Measurements from ENCODE around the gene CLDN3.
A peak's percentile ranks its signal among the peaks of the same experiment; 100 is the strongest.

Gene CLDN3

GRCh38 chr7:73766556-73767229 lies 3.4 kb downstream of the CLDN3 start:
- no peak for TF ChIP-seq EZH2phosphoT487 (IDR thresholded peaks at IDR 0.05; ENCODE audit: low read length)
- TF ChIP-seq EZH2 (optimal IDR thresholded peaks at IDR 0.05; ENCODE audit: low read depth, low read length): no peak
- TF ChIP-seq CTCF (IDR thresholded peaks at IDR 0.05; ENCODE audit: low read length): no peak
- Histone ChIP-seq H3K4me1 (ENCODE audit: low read length) (peaks cover 11% of the 10 kb centered on the region), H3K4me3 (ENCODE audit: low read length) (peak overlapping the region; percentile 23; the same call in 1 of the 2 replicates), H3K79me2 (ENCODE audit: low read length) (no peaks in the 10 kb centered on the region), H3F3A (ENCODE audit: insufficient read depth, low read length) (peaks cover 14% of the 10 kb centered on the region), H3K9me3 (replicated peaks; ENCODE audit: insufficient read depth, low read length) (no peaks in the 10 kb centered on the region), H4K20me1 (ENCODE audit: insufficient read depth, low read length) (no peaks in the 10 kb centered on the region), H3K27me3 (replicated peaks; ENCODE audit: insufficient read depth, low read length) (no peaks in the 10 kb centered on the region), H3K27ac (ENCODE audit: low read length) (peak overlapping the region; percentile 68), H3K36me3 (replicated peaks; ENCODE audit: insufficient read depth, low read length) (no peaks in the 10 kb centered on the region), H3K4me2 (ENCODE audit: low read depth, low read length) (peak overlapping the region; percentile 40), H2AFZ (ENCODE audit: low read length) (no peak overlapping the region), H3K9ac (ENCODE audit: low read length) (peak overlapping the region; percentile 28; the same call in 1 of the 2 replicates), H3K9me2 (replicated peaks; ENCODE audit: insufficient read depth, low read length) (no peaks in the 10 kb centered on the region)
- peak; percentile 80 for DNase-seq

- no peaks in the 10 kb centered on the region for H3K27me3 ChIP-seq (replicated peaks; ENCODE audit: insufficient read depth, low read length)
- H4K20me1 ChIP-seq (ENCODE audit: insufficient read depth, low read length): no peaks in the 10 kb centered on the region
- no peaks in the 10 kb centered on the region for H3K79me2 ChIP-seq (ENCODE audit: low read length)
- no peak overlapping the region for H3K4me2 ChIP-seq (ENCODE audit: low read depth, low read length)
- TF ChIP-seq CTCF (IDR thresholded peaks at IDR 0.05; ENCODE audit: low read length) (no peak), EZH2 (optimal IDR thresholded peaks at IDR 0.05; ENCODE audit: low read depth, low read length) (no peak), EZH2phosphoT487 (IDR thresholded peaks at IDR 0.05; ENCODE audit: low read length) (no peak)
- no peaks in the 10 kb centered on the region for H3K9me2 ChIP-seq (replicated peaks; ENCODE audit: insufficient read depth, low read length)
- H3K36me3 ChIP-seq (replicated peaks; ENCODE audit: insufficient read depth, low read length): no peaks in the 10 kb centered on the region
- H3K9me3 ChIP-seq (replicated peaks; ENCODE audit: insufficient read depth, low read length): no peaks in the 10 kb centered on the region
- H3K9ac ChIP-seq (ENCODE audit: low read length): no peak overlapping the region
- no peak for DNase-seq
- no peak overlapping the region for H3K27ac ChIP-seq (ENCODE audit: low read length)
- no peak overlapping the region for H2AFZ ChIP-seq (ENCODE audit: low read length)
- no peak overlapping the region for H3K4me3 ChIP-seq (ENCODE audit: low read length)
- H3K4me1 ChIP-seq (ENCODE audit: low read length): peaks cover 6% of the 10 kb centered on the region
- H3F3A ChIP-seq (ENCODE audit: insufficient read depth, low read length): peaks cover 12% of the 10 kb centered on the region
These were observed 7.4 kb downstream of the CLDN3 start for GRCh38 chr7:73762659-73762999.

- Histone ChIP-seq H3K27ac (ENCODE audit: low read length) (no peak overlapping the region), H3K9me3 (replicated peaks; ENCODE audit: insufficient read depth, low read length) (no peaks in the 10 kb centered on the region), H3K36me3 (replicated peaks; ENCODE audit: insufficient read depth, low read length) (no peaks in the 10 kb centered on the region), H3K79me2 (ENCODE audit: low read length) (no peaks in the 10 kb centered on the region), H3K27me3 (replicated peaks; ENCODE audit: insufficient read depth, low read length) (no peaks in the 10 kb centered on the region), H3K4me1 (ENCODE audit: low read length) (peaks cover under 1% of the 10 kb centered on the region; the same call in 1 of the 2 replicates), H3K9ac (ENCODE audit: low read length) (no peak overlapping the region), H3K4me2 (ENCODE audit: low read depth, low read length) (no peak overlapping the region), H3K9me2 (replicated peaks; ENCODE audit: insufficient read depth, low read length) (no peaks in the 10 kb centered on the region), H3F3A (ENCODE audit: insufficient read depth, low read length) (peaks cover 7% of the 10 kb centered on the region), H3K4me3 (ENCODE audit: low read length) (no peak overlapping the region), H4K20me1 (ENCODE audit: insufficient read depth, low read length) (no peaks in the 10 kb centered on the region), H2AFZ (ENCODE audit: low read length) (no peak overlapping the region)
- TF ChIP-seq EZH2phosphoT487 (IDR thresholded peaks at IDR 0.05; ENCODE audit: low read length): no peak
- no peak for TF ChIP-seq CTCF (IDR thresholded peaks at IDR 0.05; ENCODE audit: low read length)
- DNase-seq: no peak
These were observed 8.0 kb downstream of the CLDN3 start for GRCh38 chr7:73761854-73762658.
